Stimulated activated naive CD8-positive, alpha-beta T cell treated with anti-CD3 and anti-CD28 coated beads, Interleukin-15, Interleukin-2, amounts not matched to agents 100 ng/mL and 50 ng/mL, for 24 hours (primary cell): ENCODE data around the gene CYP51A1.
A peak's percentile ranks its signal among the peaks of the same experiment; 100 is the strongest.
"Not testable (repeated sequence)": the region's sequence is repeated elsewhere in the genome, so short reads cannot be mapped to it uniquely, and the experiment has no call there.

Experiments
- H3K27ac Mint-ChIP-seq: one replicate; pipeline ENCODE4 v1.8.0; 2021; ENCODE audit warnings: mild to moderate bottlenecking, mixed read lengths
- H3K27me3 Mint-ChIP-seq: one replicate; pipeline ENCODE4 v1.8.0; 2021; ENCODE audit warnings: mixed read lengths
- H3K36me3 Mint-ChIP-seq: one replicate; pipeline ENCODE4 v1.8.0; 2021; ENCODE audit warnings: low read depth, mixed read lengths
- H3K4me1 Mint-ChIP-seq: one replicate; pipeline ENCODE4 v1.8.0; 2021; ENCODE audit warnings: low read depth, mixed read lengths
- H3K4me3 Mint-ChIP-seq: one replicate; pipeline ENCODE4 v1.8.0; 2021; ENCODE audit warnings: mild to moderate bottlenecking, mixed read lengths
- H3K9me3 Mint-ChIP-seq: one replicate; pipeline ENCODE4 v1.8.0; 2021; ENCODE audit warnings: mixed read lengths

Gene CYP51A1

GRCh38 chr7:92134271-92135051 is at the start of gene CYP51A1:
Gene CYP51A1 (minus strand): TSS chr7:92134477. CDS start chr7:92134364, 113 bp downstream.
- H3K4me1 Mint-ChIP-seq = peaks cover 32% of the 10 kb centered on the region
- H3K9me3 Mint-ChIP-seq = no peaks in the 10 kb centered on the region
- peak within 1 kb of the TSS; percentile 100 for H3K27ac Mint-ChIP-seq
- H3K27me3 Mint-ChIP-seq = no peaks in the 10 kb centered on the region
- peak within 1 kb of the TSS; percentile 98 for H3K4me3 Mint-ChIP-seq
- peaks cover 24% of the 10 kb centered on the region for H3K36me3 Mint-ChIP-seq

GRCh38 chr7:92178928-92179924 is 44.9 kb upstream of the CYP51A1 start, which contains the start of gene LRRD1:
Gene LRRD1 (minus strand): TSS chr7:92179142. CDS start chr7:92165202, 13,940 bp downstream.
- Mint-ChIP-seq H3K4me3 (peak within 1 kb of the TSS; percentile 75), H3K36me3 (no peaks in the 10 kb centered on the region), H3K4me1 (peaks cover 7% of the 10 kb centered on the region), H3K9me3 (no peaks in the 10 kb centered on the region), H3K27ac (no peak within 1 kb of the TSS), H3K27me3 (peaks cover 11% of the 10 kb centered on the region)

- H3K36me3 Mint-ChIP-seq = no peaks in the 10 kb centered on the region
- H3K27ac Mint-ChIP-seq = no peak overlapping the region
- peaks cover 7% of the 10 kb centered on the region for H3K4me1 Mint-ChIP-seq
- no peak overlapping the region for H3K4me3 Mint-ChIP-seq
- peaks cover 15% of the 10 kb centered on the region for H3K27me3 Mint-ChIP-seq
- H3K9me3 Mint-ChIP-seq = no peaks in the 10 kb centered on the region
Measured at GRCh38 chr7:92177362-92177761, 43.1 kb upstream of the CYP51A1 start.

GRCh38 chr7:92169529-92169928 is 35.3 kb upstream of the CYP51A1 start:
- not testable (repeated sequence) for H3K36me3 Mint-ChIP-seq, H3K4me3 Mint-ChIP-seq, H3K4me1 Mint-ChIP-seq, H3K27me3 Mint-ChIP-seq, H3K9me3 Mint-ChIP-seq, H3K27ac Mint-ChIP-seq

GRCh38 chr7:92161271-92161670 is 27.0 kb upstream of the CYP51A1 start:
- Mint-ChIP-seq H3K4me3 (no peak overlapping the region), H3K9me3 (no peaks in the 10 kb centered on the region)

GRCh38 chr7:92158660-92159575 is 24.6 kb upstream of the CYP51A1 start:
- Mint-ChIP-seq H3K36me3 (no peaks in the 10 kb centered on the region), H3K4me3 (no peak overlapping the region), H3K27me3 (peaks cover 6% of the 10 kb centered on the region), H3K27ac (no peak overlapping the region), H3K9me3 (no peaks in the 10 kb centered on the region), H3K4me1 (no peaks in the 10 kb centered on the region)

More at GRCh38 chr7:92161271-92161670, 27.0 kb upstream of the CYP51A1 start:
- peaks cover 6% of the 10 kb centered on the region for H3K27me3 Mint-ChIP-seq
- H3K27ac Mint-ChIP-seq = no peak overlapping the region
- no peaks in the 10 kb centered on the region for H3K36me3 Mint-ChIP-seq
- H3K4me1 Mint-ChIP-seq = no peaks in the 10 kb centered on the region

GRCh38 chr7:92156990-92157389 is 22.7 kb upstream of the CYP51A1 start:
- H3K27ac Mint-ChIP-seq = no peak overlapping the region
- H3K4me3 Mint-ChIP-seq = no peak overlapping the region
- no peaks in the 10 kb centered on the region for H3K9me3 Mint-ChIP-seq
- no peaks in the 10 kb centered on the region for H3K36me3 Mint-ChIP-seq
- H3K4me1 Mint-ChIP-seq = no peaks in the 10 kb centered on the region
- H3K27me3 Mint-ChIP-seq = no peaks in the 10 kb centered on the region

DNA sequence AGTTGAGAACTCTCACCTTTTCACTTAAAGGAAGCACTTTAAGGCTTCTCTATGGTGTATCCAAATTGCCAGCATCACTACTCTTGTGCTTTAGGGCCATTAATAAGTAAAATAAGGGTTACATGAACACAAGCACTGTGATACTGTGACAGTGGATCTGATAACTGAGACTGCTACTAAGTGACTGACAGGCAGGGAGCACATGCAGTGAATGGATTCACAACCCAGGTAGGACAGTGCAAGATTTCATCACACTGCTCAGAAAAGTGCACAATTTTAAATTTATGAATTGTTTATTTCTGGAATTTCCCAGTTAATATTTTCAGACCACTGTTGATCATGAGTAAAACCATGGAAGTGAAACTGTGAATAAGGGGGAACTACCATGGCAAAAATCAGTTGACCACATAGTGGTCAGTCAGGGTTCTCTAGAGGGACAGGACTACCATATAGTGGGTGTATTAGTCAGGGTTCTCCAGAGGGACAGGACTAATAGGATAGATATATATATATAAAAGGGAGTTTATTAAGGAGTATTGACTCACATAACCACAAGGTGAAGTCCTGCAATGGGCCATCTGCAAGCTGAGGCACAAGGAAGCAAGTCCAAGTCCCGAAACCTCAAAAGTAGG is 20.9 kb upstream of the CYP51A1 start:
- H3K4me1 Mint-ChIP-seq = no peaks in the 10 kb centered on the region
- H3K4me3 Mint-ChIP-seq = no peak overlapping the region
- H3K36me3 Mint-ChIP-seq = no peaks in the 10 kb centered on the region
- no peaks in the 10 kb centered on the region for H3K27me3 Mint-ChIP-seq
- H3K27ac Mint-ChIP-seq = no peak overlapping the region
- H3K9me3 Mint-ChIP-seq = no peaks in the 10 kb centered on the region

DNA sequence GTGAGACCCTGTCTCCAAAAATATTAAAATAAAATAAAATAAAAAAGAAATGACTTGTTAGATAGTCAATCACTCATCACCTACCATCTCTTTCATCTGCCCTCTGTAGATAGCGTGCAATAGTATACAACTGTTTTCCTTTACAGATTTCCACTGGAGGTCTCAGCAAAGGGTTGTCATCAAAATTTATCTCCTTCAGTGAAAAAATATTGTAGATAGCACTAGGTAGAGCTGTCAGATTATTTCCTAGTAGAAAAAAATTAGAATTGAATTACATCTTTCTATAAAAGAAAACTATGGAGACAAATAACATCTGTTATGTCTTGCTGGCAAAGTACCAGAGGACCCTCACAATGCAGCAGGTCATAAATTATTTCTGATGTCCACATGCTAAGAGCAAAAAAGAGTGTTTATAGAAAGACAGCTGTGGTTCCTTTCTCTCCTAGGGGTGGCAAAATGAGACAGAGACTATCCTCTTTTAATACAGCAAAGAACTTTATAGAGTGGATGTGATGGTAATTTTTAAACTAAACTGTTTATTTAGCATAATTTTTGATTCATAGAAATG is 16.3 kb upstream of the CYP51A1 start:
- Mint-ChIP-seq H3K4me1 (no peaks in the 10 kb centered on the region), H3K9me3 (no peaks in the 10 kb centered on the region), H3K27me3 (no peaks in the 10 kb centered on the region), H3K36me3 (no peaks in the 10 kb centered on the region), H3K27ac (no peak overlapping the region), H3K4me3 (no peak overlapping the region)

GRCh38 chr7:92149736-92150239 is 15.5 kb upstream of the CYP51A1 start:
- Mint-ChIP-seq H3K4me1 (no peaks in the 10 kb centered on the region), H3K4me3 (no peak overlapping the region), H3K36me3 (no peaks in the 10 kb centered on the region)

GRCh38 chr7:92143192-92143880 is 9.1 kb upstream of the CYP51A1 start:
- not testable (repeated sequence) for H3K4me1 Mint-ChIP-seq, H3K9me3 Mint-ChIP-seq, H3K36me3 Mint-ChIP-seq, H3K27ac Mint-ChIP-seq, H3K4me3 Mint-ChIP-seq, H3K27me3 Mint-ChIP-seq

More at GRCh38 chr7:92149736-92150239, 15.5 kb upstream of the CYP51A1 start:
- no peak overlapping the region for H3K27ac Mint-ChIP-seq
- H3K27me3 Mint-ChIP-seq = no peaks in the 10 kb centered on the region
- H3K9me3 Mint-ChIP-seq = no peaks in the 10 kb centered on the region

DNA sequence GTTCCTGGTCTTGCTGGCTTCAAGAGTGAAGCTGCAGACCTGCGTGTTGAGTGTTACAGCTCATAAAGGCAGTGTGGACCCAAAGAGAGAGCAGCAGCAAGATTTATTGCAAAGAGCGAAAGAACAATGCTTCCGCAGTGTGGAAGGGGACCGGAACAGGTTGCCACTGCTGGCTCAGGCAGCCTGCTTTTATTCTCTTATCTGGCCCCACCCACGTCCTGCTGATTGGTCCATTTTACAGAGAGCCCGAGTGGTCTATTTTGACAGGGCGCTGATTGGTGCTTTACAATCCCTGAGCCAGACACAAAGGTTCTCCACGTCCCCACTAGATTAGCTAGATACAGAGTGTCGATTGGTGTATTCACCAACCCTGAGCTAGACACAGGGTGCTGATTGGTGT is 8.5 kb upstream of the CYP51A1 start:
- H3K27me3 Mint-ChIP-seq, H3K4me1 Mint-ChIP-seq: not testable (repeated sequence)

GRCh38 chr7:92141161-92141560 is 6.9 kb upstream of the CYP51A1 start:
- Mint-ChIP-seq H3K36me3 (no peaks in the 10 kb centered on the region), H3K4me3 (no peak overlapping the region), H3K4me1 (no peaks in the 10 kb centered on the region), H3K27ac (no peak overlapping the region), H3K27me3 (no peaks in the 10 kb centered on the region), H3K9me3 (no peaks in the 10 kb centered on the region)

More for the DNA sequence above, 8.5 kb upstream of the CYP51A1 start:
- H3K9me3 Mint-ChIP-seq, H3K36me3 Mint-ChIP-seq, H3K27ac Mint-ChIP-seq, H3K4me3 Mint-ChIP-seq: not testable (repeated sequence)
